ENCODE measurements around the gene TMEM213. TPM values are rescaled to one million over a fixed set of nuclear protein-coding genes. Genes with fewer than 3 reads are reported as not detected.

Gene TMEM213
- total RNA-seq, 1 donor from 2014 or later, result not detected

- no peak for DNase-seq (ENCODE audit: extremely low spot score, unreplicated experiment)
- Mint-ChIP-seq H3K9me3 (ENCODE audit: unreplicated experiment) (no peaks in the 10 kb centered on the region), H3K27ac (ENCODE audit: unreplicated experiment) (no peak overlapping the region), H3K4me3 (ENCODE audit: unreplicated experiment) (no peak overlapping the region), H3K27me3 (ENCODE audit: unreplicated experiment) (no peaks in the 10 kb centered on the region), H3K36me3 (ENCODE audit: unreplicated experiment) (peaks cover 10% of the 10 kb centered on the region), H3K4me1 (ENCODE audit: unreplicated experiment) (peaks cover 3% of the 10 kb centered on the region)
- TF ChIP-seq CTCF (IDR thresholded peaks at IDR 0.05), result no peak
These were observed 84.5 kb downstream of the TMEM213 start for GRCh38 chr7:138882249-138882648.

GRCh38 chr7:138885383-138886147 lies 87.8 kb downstream of the TMEM213 start:
- TF ChIP-seq CTCF (IDR thresholded peaks at IDR 0.05), result no peak
- no peak overlapping the region for H3K27ac Mint-ChIP-seq (ENCODE audit: unreplicated experiment)
- DNase-seq (ENCODE audit: extremely low spot score, unreplicated experiment), result no peak
- peaks cover 6% of the 10 kb centered on the region for H3K36me3 Mint-ChIP-seq (ENCODE audit: unreplicated experiment)
- no peaks in the 10 kb centered on the region for H3K9me3 Mint-ChIP-seq (ENCODE audit: unreplicated experiment)
- peaks cover 19% of the 10 kb centered on the region for H3K4me1 Mint-ChIP-seq (ENCODE audit: unreplicated experiment)
- no peak overlapping the region for H3K4me3 Mint-ChIP-seq (ENCODE audit: unreplicated experiment)
- no peaks in the 10 kb centered on the region for H3K27me3 Mint-ChIP-seq (ENCODE audit: unreplicated experiment)

- Mint-ChIP-seq H3K4me3 (ENCODE audit: unreplicated experiment) (no peak overlapping the region), H3K36me3 (ENCODE audit: unreplicated experiment) (peaks cover 2% of the 10 kb centered on the region), H3K4me1 (ENCODE audit: unreplicated experiment) (peaks cover 29% of the 10 kb centered on the region), H3K27me3 (ENCODE audit: unreplicated experiment) (no peaks in the 10 kb centered on the region), H3K9me3 (ENCODE audit: unreplicated experiment) (no peaks in the 10 kb centered on the region), H3K27ac (ENCODE audit: unreplicated experiment) (no peak overlapping the region)
- TF ChIP-seq CTCF (IDR thresholded peaks at IDR 0.05), result peak; percentile 76
- no peak for DNase-seq (ENCODE audit: extremely low spot score, unreplicated experiment)
These were observed 88.7 kb downstream of the TMEM213 start for GRCh38 chr7:138886501-138886917.

- H3K4me1 Mint-ChIP-seq (ENCODE audit: unreplicated experiment), result peaks cover 35% of the 10 kb centered on the region
- H3K4me3 Mint-ChIP-seq (ENCODE audit: unreplicated experiment), result no peak overlapping the region
- H3K36me3 Mint-ChIP-seq (ENCODE audit: unreplicated experiment), result peaks cover 2% of the 10 kb centered on the region
- H3K9me3 Mint-ChIP-seq (ENCODE audit: unreplicated experiment), result no peaks in the 10 kb centered on the region
- no peak overlapping the region for H3K27ac Mint-ChIP-seq (ENCODE audit: unreplicated experiment)
- no peak for TF ChIP-seq CTCF (IDR thresholded peaks at IDR 0.05)
- no peaks in the 10 kb centered on the region for H3K27me3 Mint-ChIP-seq (ENCODE audit: unreplicated experiment)
- no peak for DNase-seq (ENCODE audit: extremely low spot score, unreplicated experiment)
These were observed 89.4 kb downstream of the TMEM213 start for GRCh38 chr7:138887085-138887710.

Other genes with a start within 250 kb of the TMEM213 start
- not detected in 2 replicates for gene SVOPL, start 96.6 kb upstream of the TMEM213 start, total RNA-seq
- gene ATP6V0A4, start 202 bp downstream of the TMEM213 start, total RNA-seq, result 0.64 and 0.65 TPM in 2 replicates
- 12.2 and 12.8 TPM in 2 replicates for gene KIAA1549, start 183.4 kb downstream of the TMEM213 start, total RNA-seq
- not detected in 2 replicates for gene ZC3HAV1L, start 238.0 kb downstream of the TMEM213 start, total RNA-seq